Calu3 (cell line): ENCODE measurements around the gene LZTFL1. TPM values are rescaled to one million over a fixed set of nuclear protein-coding genes. Genes with fewer than 3 reads are reported as not detected.
"Not testable (repeated sequence)": the region's sequence is repeated elsewhere in the genome, so short reads cannot be mapped to it uniquely, and the experiment has no call there.

Source experiments
- BruUV-seq: library from RNA; stranded (reverse); fragments of 400-500 nt; replicated peaks from 2 replicates; lab custom pipeline; 2021; lab: Mats Ljungman, UMichigan
- CTCF ChIA-PET: fragments of 300-600 bp; sonication (Branson Sonifier 250); formaldehyde crosslinking; loops from one replicate; lab custom pipeline; 2022; ENCODE audit warnings: antibody characterized with exemption; lab: Charles Lee
- DNase-seq: peaks from one replicate; pipeline ENCODE4 v3.0.0; 2022
- H3K27ac Mint-ChIP-seq: one replicate; pipeline ENCODE4 v1.8.0; 2022; ENCODE audit warnings: mixed read lengths; ENCODE audit not compliant: unreplicated experiment
- H3K27me3 Mint-ChIP-seq: one replicate; pipeline ENCODE4 v1.8.0; 2022; ENCODE audit warnings: mixed read lengths; ENCODE audit not compliant: unreplicated experiment
- H3K36me3 Mint-ChIP-seq: one replicate; pipeline ENCODE4 v1.8.0; 2022; ENCODE audit warnings: mild to moderate bottlenecking, moderate library complexity, mixed read lengths; ENCODE audit not compliant: insufficient read depth, unreplicated experiment
- H3K4me1 Mint-ChIP-seq: one replicate; pipeline ENCODE4 v1.8.0; 2022; ENCODE audit warnings: mild to moderate bottlenecking, low read depth, mixed read lengths; ENCODE audit not compliant: unreplicated experiment
- H3K4me3 Mint-ChIP-seq: one replicate; pipeline ENCODE4 v1.8.0; 2022; ENCODE audit warnings: mild to moderate bottlenecking, low read depth, moderate library complexity, mixed read lengths; ENCODE audit not compliant: unreplicated experiment
- H3K9me3 Mint-ChIP-seq: one replicate; pipeline ENCODE4 v1.8.0; 2022; ENCODE audit warnings: low read depth, mixed read lengths; ENCODE audit not compliant: unreplicated experiment
- intact Hi-C: fragments of 100-400 bp; cut with micrococcal nuclease; formaldehyde crosslinking; loops from one replicate; pipeline ENCODE4 v1.10.0; 2022; ENCODE audit not compliant: unreplicated experiment
- total RNA-seq: library from RNA; stranded (reverse); gene quantifications from 2 replicates; pipeline ENCODE4 v1.2.3, GENCODE V29; 2022
- TF ChIP-seq, protein P1 (sequence below): fragments of 200-600 bp; IDR thresholded peaks from one replicate; pipeline ENCODE4 v1.8.0; 2022; ENCODE audit warnings: antibody characterized with exemption; ENCODE audit not compliant: unreplicated experiment

LZTFL1 gene
- total RNA-seq, 1 experiment from 2014 or later: 12.7 TPM

DNA sequence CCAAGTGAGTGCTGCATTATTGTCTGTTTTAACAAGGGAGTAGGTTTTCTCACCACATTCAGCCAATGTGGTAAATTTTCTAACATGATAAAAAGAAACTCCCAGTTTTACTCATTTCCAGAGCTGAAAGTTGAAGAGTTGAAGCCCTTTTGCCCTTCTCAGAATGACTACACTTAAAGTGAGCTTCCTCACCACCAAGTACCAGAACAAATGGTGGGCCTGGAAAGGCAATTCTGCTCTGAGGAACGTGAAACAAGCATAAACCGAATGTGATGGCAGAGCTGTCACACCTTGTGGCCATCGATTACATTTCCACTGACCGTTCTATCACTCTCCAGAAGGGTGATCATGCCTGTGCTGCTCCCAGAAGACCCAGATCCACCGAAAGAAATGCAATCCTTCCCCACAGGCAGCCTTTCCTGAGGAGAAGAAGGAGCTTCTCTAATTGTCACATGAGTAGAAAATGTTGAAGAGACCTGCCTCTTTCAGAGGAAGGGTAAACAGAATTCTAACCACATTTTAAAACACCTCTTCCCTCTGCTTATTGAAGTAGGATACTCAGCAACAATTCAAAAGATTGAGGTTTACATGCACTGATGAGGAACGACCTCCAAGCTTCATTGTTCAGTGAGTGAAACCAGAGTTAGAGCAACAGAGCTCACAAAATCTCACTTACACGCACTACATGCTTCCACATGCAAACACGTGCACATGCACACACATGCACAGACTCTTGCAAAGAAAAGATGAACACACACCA lies 23.0 kb upstream of the LZTFL1 start:
- intact Hi-C loops: no loop called here
- no peaks in the 10 kb centered on the region for H3K4me1 Mint-ChIP-seq
- no peaks in the 10 kb centered on the region for H3K36me3 Mint-ChIP-seq
- peaks cover 53% of the 10 kb centered on the region for H3K27me3 Mint-ChIP-seq
- peaks cover 4% of the 10 kb centered on the region for H3K9me3 Mint-ChIP-seq
- CTCF ChIA-PET: no interaction called here
- H3K4me3 Mint-ChIP-seq: no peak overlapping the region
- DNase-seq: no peak
- no peak overlapping the region for H3K27ac Mint-ChIP-seq
- TF ChIP-seq, protein P1, sequence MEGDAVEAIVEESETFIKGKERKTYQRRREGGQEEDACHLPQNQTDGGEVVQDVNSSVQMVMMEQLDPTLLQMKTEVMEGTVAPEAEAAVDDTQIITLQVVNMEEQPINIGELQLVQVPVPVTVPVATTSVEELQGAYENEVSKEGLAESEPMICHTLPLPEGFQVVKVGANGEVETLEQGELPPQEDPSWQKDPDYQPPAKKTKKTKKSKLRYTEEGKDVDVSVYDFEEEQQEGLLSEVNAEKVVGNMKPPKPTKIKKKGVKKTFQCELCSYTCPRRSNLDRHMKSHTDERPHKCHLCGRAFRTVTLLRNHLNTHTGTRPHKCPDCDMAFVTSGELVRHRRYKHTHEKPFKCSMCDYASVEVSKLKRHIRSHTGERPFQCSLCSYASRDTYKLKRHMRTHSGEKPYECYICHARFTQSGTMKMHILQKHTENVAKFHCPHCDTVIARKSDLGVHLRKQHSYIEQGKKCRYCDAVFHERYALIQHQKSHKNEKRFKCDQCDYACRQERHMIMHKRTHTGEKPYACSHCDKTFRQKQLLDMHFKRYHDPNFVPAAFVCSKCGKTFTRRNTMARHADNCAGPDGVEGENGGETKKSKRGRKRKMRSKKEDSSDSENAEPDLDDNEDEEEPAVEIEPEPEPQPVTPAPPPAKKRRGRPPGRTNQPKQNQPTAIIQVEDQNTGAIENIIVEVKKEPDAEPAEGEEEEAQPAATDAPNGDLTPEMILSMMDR: no peak
- BruUV-seq: no TSS peak

DNA sequence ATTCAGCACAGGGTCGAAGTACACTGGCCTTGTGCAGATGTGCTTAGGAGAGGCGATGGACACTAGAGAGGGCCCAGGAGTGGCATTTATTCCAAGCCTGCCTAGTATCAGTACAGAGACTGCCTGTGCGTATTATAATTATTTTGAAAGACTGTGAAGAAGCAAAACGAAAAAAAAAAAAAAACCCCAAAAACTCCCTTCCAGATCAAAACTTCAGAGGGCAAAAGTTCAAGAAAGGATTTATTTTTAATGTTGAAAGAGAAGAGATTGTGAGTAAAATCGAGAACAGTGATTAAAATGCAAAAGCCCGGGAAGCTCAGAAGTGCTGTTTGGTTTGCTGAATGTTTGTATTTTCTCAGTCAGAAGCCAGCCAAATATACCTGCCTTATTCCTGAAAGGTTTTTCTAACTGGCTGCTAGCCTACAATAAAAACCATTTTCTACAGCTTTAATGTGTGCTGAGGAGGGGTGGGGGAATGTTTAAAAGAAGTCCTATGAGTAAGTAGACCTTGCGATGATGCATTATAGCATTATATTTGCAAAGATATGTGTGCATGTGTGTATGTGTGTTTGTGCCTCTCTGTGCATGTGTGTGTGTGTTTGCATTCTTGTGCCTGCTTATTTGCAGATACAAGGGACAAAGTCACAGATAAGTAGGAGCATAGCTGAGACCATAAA lies 19.3 kb upstream of the LZTFL1 start:
- no peak for DNase-seq
- Mint-ChIP-seq H3K27me3 (peaks cover 55% of the 10 kb centered on the region), H3K36me3 (no peaks in the 10 kb centered on the region), H3K4me3 (no peak overlapping the region), H3K27ac (no peak overlapping the region), H3K4me1 (no peaks in the 10 kb centered on the region), H3K9me3 (peaks cover 4% of the 10 kb centered on the region)
- CTCF ChIA-PET: interaction anchor here (0.7 kb wide), 1 partner anchor 596 kb away, joined by 3 read pairs; no protein-coding TSS in a partner anchor
- intact Hi-C loops: no loop called here
- TF ChIP-seq, protein P1: no peak
- BruUV-seq: no TSS peak

DNA sequence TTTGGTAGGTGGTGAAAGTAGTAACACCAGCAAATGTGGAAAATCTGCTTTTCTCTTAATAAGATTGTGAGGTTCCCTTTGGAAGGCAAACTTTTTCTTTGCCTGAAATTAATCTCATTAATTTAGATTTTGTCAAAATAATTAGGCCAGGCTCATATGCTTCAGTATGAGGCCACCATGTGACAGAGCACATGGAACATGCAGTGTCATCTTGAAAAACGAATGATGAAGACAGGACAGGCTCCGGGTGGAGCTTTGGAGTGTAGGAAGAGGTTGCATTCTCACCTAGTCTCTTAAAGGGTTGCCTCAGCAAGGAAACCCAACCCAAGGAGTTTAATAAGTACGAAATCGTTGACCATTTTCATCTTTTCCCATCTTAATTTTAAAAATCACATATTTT lies 18.6 kb upstream of the LZTFL1 start:
- H3K4me3 Mint-ChIP-seq: no peak overlapping the region
- H3K27me3 Mint-ChIP-seq: peaks cover 57% of the 10 kb centered on the region
- BruUV-seq: no TSS peak

DNA sequence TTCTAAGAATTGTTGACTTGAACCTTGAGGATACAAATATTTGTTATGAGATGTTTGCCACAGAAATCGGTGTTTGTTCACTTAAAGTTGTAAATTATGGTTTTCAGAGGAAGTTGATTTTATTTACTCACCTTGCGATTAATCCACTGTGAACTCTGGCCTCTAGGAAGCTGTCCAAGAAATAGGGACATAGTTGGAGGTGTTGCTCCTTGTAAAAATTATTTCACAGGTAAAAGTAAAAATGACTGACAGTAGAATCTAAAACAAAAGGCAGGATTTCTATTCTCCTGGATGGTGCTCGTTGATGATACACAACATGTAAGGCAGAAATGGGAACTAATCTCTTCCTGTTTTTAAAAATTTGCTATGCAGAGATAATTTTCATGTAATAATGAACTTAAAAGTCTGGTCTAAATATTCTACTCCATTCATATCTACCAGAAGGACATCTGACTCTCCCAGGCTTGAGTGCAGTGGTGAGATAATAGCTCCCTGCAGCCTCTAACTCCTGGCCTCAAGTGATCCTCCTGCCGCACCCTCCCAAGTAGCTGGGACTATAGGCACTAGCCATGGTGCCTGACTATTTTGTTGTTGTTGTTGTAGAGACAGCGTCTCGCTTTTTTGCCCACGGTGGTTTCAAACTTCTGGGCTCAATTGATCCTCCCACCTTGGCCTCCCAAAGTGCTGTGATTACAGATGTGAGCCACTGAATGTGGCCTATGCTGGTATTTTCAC lies 17.1 kb upstream of the LZTFL1 start:
- H3K9me3 Mint-ChIP-seq: peaks cover 4% of the 10 kb centered on the region
- H3K27me3 Mint-ChIP-seq: peaks cover 60% of the 10 kb centered on the region
- H3K27ac Mint-ChIP-seq: no peak overlapping the region
- H3K36me3 Mint-ChIP-seq: no peaks in the 10 kb centered on the region
- CTCF ChIA-PET: no interaction called here
- BruUV-seq: no TSS peak
- intact Hi-C loops: no loop called here
- TF ChIP-seq, protein P1: no peak
- DNase-seq: no peak
- H3K4me1 Mint-ChIP-seq: no peaks in the 10 kb centered on the region
- H3K4me3 Mint-ChIP-seq: no peak overlapping the region

More for the DNA sequence above, 18.6 kb upstream of the LZTFL1 start:
- Mint-ChIP-seq H3K36me3 (no peaks in the 10 kb centered on the region), H3K4me1 (no peaks in the 10 kb centered on the region), H3K9me3 (peaks cover 4% of the 10 kb centered on the region), H3K27ac (no peak overlapping the region)
- intact Hi-C loops: no loop called here
- no peak for DNase-seq
- TF ChIP-seq, protein P1: no peak
- CTCF ChIA-PET: no interaction called here

DNA sequence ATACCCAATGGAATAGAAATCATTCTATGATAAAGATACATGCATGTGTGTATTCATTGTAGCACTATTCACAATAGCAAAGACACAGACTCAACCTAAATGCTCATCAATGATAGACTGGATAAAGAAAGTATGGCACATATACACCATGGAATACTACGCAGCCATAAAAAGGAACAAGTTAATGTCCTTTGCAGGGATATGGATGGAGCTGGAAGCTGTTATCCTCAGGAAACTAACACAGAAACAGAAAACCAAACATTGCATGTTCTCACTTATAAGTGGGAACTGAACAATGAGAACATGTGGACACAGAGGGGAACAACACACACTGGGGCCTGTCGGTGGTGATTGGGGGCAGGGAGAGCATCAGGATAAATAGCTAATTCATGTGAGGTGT lies 15.1 kb upstream of the LZTFL1 start:
- H3K9me3 Mint-ChIP-seq, H3K4me1 Mint-ChIP-seq, H3K36me3 Mint-ChIP-seq, CTCF ChIA-PET, H3K4me3 Mint-ChIP-seq, intact Hi-C loops, H3K27ac Mint-ChIP-seq, DNase-seq, BruUV-seq: not testable (repeated sequence)
- H3K27me3 Mint-ChIP-seq: peaks cover 60% of the 10 kb centered on the region

DNA sequence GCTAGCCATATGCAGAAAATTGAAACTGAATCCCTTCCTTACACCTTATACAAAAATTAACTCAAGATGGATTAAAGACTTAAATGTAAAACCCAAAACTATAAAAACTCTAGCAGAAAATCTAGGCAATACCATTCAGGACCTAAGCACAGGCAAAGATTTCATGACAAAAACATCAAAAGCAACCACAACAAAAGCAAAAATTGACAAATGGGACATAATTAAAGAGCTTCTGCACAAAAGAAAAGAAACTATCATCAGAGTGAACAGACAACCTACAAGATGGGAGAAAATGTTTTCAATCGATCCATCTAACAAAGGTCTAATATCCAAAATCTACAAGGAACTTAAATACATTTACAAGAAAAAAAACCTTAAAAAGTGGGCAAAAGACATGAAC lies 14.4 kb upstream of the LZTFL1 start:
- H3K36me3 Mint-ChIP-seq, CTCF ChIA-PET, intact Hi-C loops, DNase-seq, H3K9me3 Mint-ChIP-seq, H3K4me1 Mint-ChIP-seq, H3K27ac Mint-ChIP-seq, H3K4me3 Mint-ChIP-seq, BruUV-seq: not testable (repeated sequence)
- H3K27me3 Mint-ChIP-seq: peaks cover 63% of the 10 kb centered on the region
